Epithelial cell of esophagus (primary cell): Measurements from ENCODE around the gene PGAP2.

Source experiments
- DNase-seq: peaks from one replicate; pipeline ENCODE4 v3.0.0; 2010; ENCODE audit warnings: low read depth
- H3K4me3 ChIP-seq: 2 replicates; pipeline ENCODE4 v1.5.1; 2011; ENCODE audit warnings: mild to moderate bottlenecking, low read length, control low read depth
- TF ChIP-seq, protein P1 (sequence below): IDR thresholded peaks from 2 replicates; pipeline ENCODE4 v1.5.1; 2011; ENCODE audit warnings: low read depth, mild to moderate bottlenecking, low read length, control low read depth, inconsistent platforms; ENCODE audit not compliant: insufficient read depth; ENCODE audit errors: missing control alignments

Gene PGAP2

DNA sequence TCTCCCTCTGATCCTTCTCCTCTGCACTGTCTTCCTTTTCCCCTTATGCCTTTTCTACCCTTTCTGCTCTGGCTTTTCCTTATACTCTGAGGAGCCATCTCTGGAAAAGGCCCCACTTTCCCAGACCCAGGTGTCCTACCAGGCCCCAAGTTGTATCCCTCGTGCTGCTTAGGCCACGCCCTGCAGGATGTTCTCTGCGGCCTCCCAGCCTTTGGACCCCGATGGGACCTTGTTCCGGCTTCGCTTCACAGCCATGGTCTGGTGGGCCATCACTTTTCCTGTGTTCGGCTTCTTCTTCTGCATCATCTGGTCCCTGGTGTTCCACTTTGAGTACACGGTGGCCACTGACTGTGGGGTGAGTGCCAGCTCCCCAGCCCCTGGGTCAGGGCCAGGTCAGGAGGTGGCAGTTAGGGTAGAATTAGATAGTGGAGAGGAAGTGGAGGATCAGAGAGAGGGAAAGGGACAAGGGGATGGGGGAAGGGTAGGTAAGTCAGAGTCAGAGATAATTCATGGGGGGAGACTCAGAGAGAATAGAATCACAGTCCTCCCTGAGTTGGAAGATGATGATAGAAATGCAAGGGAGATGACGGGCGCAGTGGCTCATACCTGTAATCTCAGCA lies 8.9 kb downstream of the PGAP2 start:
- TF ChIP-seq, protein P1, sequence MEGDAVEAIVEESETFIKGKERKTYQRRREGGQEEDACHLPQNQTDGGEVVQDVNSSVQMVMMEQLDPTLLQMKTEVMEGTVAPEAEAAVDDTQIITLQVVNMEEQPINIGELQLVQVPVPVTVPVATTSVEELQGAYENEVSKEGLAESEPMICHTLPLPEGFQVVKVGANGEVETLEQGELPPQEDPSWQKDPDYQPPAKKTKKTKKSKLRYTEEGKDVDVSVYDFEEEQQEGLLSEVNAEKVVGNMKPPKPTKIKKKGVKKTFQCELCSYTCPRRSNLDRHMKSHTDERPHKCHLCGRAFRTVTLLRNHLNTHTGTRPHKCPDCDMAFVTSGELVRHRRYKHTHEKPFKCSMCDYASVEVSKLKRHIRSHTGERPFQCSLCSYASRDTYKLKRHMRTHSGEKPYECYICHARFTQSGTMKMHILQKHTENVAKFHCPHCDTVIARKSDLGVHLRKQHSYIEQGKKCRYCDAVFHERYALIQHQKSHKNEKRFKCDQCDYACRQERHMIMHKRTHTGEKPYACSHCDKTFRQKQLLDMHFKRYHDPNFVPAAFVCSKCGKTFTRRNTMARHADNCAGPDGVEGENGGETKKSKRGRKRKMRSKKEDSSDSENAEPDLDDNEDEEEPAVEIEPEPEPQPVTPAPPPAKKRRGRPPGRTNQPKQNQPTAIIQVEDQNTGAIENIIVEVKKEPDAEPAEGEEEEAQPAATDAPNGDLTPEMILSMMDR, result no peak
- DNase-seq, result no peak
- no peak overlapping the region for H3K4me3 ChIP-seq

DNA sequence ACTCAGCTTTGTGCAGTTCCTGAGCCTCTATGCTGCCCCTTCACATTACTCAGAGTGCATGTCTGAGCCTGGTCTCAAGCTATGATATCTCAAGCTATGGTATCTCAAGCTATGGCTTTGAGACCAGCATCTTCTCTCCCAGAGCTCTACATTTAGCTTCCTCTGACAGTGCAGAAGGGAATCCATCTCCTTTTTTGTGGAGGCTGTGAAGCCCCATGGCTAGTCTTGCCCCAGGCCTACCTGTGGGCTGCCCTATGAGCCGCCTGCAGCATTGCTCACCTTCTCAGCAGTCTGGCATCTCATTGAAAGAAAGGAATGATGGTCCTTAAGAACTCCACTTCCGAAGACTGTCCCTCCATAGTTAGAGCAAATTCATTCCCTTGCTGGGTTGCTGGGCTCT lies 12.6 kb downstream of the PGAP2 start:
- H3K4me3 ChIP-seq, result no peak overlapping the region
- DNase-seq, result no peak
- TF ChIP-seq, protein P1, result no peak

DNA sequence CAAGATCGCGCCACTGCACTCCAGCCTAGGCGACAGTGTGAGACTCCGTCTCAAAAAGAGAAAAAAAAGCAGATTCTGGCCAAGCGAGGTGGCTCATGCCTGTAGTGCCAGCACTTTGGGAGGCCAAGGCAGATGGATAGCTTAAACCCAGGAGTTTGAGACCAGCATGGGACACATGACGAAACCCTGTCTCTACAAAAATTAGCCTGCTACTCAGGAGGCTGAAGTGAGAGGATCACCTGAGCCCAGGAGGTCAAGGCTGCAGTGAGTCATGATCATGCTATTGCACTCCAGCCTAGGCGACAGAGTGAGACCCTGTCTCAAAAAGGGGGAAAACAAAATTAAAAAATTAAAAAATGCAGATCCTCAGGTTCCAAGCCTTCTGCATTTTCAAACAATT lies 14.0 kb downstream of the PGAP2 start:
- TF ChIP-seq, protein P1, result no peak
- no peak for DNase-seq

DNA sequence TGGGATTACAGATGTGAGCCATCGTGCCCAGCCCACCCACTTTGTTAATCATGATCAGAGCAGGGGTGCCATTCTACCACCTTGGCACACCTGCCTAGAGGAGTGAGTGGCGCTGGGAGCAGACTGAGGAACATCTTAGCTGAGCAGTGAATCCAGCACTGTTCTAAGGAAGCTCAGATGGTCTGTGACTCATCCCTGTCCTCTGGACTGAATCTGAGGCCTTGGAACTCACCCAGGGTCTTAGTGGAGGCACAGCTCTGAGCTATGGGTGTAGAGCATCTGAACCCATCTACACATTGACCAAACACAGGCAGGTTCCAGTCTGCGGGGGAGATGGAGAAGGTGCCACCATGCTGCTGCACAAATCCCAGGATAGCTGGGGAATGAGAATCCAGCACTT lies 14.9 kb downstream of the PGAP2 start:
- TF ChIP-seq, protein P1, result no peak
- peak; percentile 43 for DNase-seq
- no peak overlapping the region for H3K4me3 ChIP-seq

More for the DNA sequence above, 14.0 kb downstream of the PGAP2 start:
- no peak overlapping the region for H3K4me3 ChIP-seq

DNA sequence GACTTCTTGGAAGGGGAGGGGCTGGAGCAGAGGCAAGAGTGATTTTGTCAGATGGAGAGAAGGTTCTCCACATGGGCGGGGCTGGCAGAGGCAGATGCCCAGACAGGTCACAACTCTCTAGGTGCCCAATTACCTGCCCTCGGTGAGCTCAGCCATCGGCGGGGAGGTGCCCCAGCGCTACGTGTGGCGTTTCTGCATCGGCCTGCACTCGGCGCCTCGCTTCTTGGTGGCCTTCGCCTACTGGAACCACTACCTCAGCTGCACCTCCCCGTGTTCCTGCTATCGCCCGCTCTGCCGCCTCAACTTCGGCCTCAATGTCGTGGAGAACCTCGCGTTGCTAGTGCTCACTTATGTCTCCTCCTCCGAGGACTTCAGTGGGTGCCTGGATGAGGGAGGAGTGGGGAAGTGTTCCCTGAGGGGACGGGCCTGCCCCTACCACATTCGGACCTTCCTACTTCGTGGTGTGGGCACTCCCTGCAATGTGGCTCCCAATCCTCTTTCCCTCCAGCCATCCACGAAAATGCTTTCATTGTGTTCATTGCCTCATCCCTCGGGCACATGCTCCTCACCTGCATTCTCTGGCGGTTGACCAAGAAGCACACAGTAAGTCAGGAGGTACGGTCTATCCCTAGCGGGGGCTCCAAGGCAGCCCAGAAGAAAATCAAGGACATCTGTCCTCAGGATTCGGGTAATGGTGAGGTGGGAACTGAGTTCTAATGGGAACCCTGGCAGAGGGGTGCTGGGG lies 15.6 kb downstream of the PGAP2 start:
- DNase-seq, result no peak
- TF ChIP-seq, protein P1, result no peak
- H3K4me3 ChIP-seq, result no peak overlapping the region

DNA sequence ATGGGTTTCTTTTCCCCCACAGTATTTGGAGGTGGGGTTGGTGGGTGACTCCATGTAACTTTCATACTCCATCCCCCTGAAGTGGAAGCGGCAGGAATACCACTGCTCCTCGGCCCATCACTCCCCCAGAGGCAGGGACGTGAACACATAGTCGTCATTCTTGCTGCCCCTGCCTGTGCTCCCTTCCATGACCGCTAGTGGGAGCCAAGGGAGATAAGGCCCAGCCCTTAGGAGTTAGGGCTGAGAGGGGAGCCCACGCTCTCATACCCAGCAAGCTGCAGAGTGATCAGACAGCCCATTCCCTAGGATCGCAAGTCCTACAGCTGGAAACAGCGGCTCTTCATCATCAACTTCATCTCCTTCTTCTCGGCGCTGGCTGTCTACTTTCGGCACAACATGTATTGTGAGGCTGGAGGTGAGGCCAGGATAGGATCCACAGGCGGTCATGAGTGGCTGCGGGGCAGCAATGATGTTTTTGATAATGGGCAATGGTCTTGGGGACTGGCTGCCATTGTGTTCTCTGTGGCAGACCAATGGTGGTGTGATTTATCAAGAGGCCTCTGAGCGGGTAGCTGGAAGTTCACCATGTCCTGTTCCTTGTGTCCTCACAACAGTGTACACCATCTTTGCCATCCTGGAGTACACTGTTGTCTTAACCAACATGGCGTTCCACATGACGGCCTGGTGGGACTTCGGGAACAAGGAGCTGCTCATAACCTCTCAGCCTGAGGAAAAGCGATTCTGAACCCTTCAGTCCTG lies 16.5 kb downstream of the PGAP2 start:
- DNase-seq, result peak; percentile 59
- TF ChIP-seq, protein P1, result peak; percentile 71
- no peak overlapping the region for H3K4me3 ChIP-seq
